GM23338 (cell line): ENCODE data around the gene CPB2. TPM values are rescaled to one million over a fixed set of nuclear protein-coding genes. Genes with fewer than 3 reads are reported as not detected.
A peak's percentile ranks its signal among the peaks of the same experiment; 100 is the strongest.

Experiments used
- ATAC-seq: fragments of 200-7000 bp; cut with Tn5 transposase; 3 replicates; pipeline ENCODE4 v1.9.1; 2020
- DNase-seq: peaks from one replicate; pipeline ENCODE4 v3.0.0-alpha.2; 2015; ENCODE audit warnings: low spot score
- H2AFZ ChIP-seq: fragments of 200-600 bp; sonication (generic); 2 replicates; pipeline ENCODE4 v1.8.0; 2016; ENCODE audit warnings: antibody characterized with exemption, mild to moderate bottlenecking, moderate library complexity
- H3F3A ChIP-seq: fragments of 200-600 bp; sonication (generic); replicated peaks from 2 replicates; pipeline ENCODE4 v1.8.0; 2017; ENCODE audit warnings: antibody characterized with exemption, mixed run types, low read depth
- H3K27ac ChIP-seq: fragments of 200-600 bp; sonication (generic); 2 replicates; pipeline ENCODE4 v1.6.1; 2016; ENCODE audit warnings: low read depth
- H3K27me3 ChIP-seq: fragments of 200-600 bp; sonication (generic); 2 replicates; pipeline ENCODE4 v1.8.0; 2016; ENCODE audit warnings: mild to moderate bottlenecking, mixed run types, moderate library complexity; ENCODE audit not compliant: insufficient read depth
- H3K36me3 ChIP-seq: fragments of 200-600 bp; sonication (generic); 2 replicates; pipeline ENCODE4 v1.8.0; 2016; ENCODE audit warnings: mild to moderate bottlenecking; ENCODE audit not compliant: insufficient read depth
- H3K4me1 ChIP-seq: fragments of 200-600 bp; sonication (generic); 2 replicates; pipeline ENCODE4 v1.8.0; 2016; ENCODE audit warnings: mild to moderate bottlenecking, moderate library complexity; ENCODE audit not compliant: insufficient read depth
- H3K4me2 ChIP-seq: fragments of 200-600 bp; sonication (generic); 2 replicates; pipeline ENCODE4 v1.7.1; 2017; ENCODE audit warnings: mixed run types
- H3K4me3 ChIP-seq: fragments of 200-600 bp; sonication (generic); 2 replicates; pipeline ENCODE4 v1.6.1; 2016; ENCODE audit warnings: mixed run types
- H3K79me2 ChIP-seq: fragments of 200-600 bp; sonication (generic); replicated peaks from 2 replicates; pipeline ENCODE4 v1.8.0; 2017; ENCODE audit warnings: mild to moderate bottlenecking; ENCODE audit not compliant: insufficient read depth
- H3K9me2 ChIP-seq: fragments of 200-600 bp; sonication (generic); 2 replicates; pipeline ENCODE4 v1.8.0; 2017; ENCODE audit not compliant: insufficient read depth
- H4K20me1 ChIP-seq: fragments of 200-600 bp; sonication (generic); replicated peaks from 2 replicates; pipeline ENCODE4 v1.8.0; 2017; ENCODE audit warnings: mild to moderate bottlenecking; ENCODE audit not compliant: insufficient read depth
- H3K27ac Mint-ChIP-seq: 2 replicates; pipeline ENCODE4 v1.8.0; 2020; ENCODE audit warnings: inconsistent platforms, mild to moderate bottlenecking, moderate library complexity, mixed read lengths
- H3K27me3 Mint-ChIP-seq: 3 replicates; pipeline ENCODE4 v1.8.0; 2022; ENCODE audit warnings: low read depth, mild to moderate bottlenecking, moderate library complexity, mixed read lengths, inconsistent platforms; ENCODE audit not compliant: insufficient read depth, poor library complexity
- H3K36me3 Mint-ChIP-seq: 3 replicates; pipeline ENCODE4 v1.8.0; 2021; ENCODE audit warnings: low read depth, mild to moderate bottlenecking, inconsistent platforms, moderate library complexity, mixed read lengths
- H3K4me1 Mint-ChIP-seq: 3 replicates; pipeline ENCODE4 v1.8.0; 2020; ENCODE audit warnings: mild to moderate bottlenecking, inconsistent platforms, mixed read lengths
- H3K4me3 Mint-ChIP-seq: 3 replicates; pipeline ENCODE4 v1.8.0; 2021; ENCODE audit warnings: moderate library complexity, mild to moderate bottlenecking, inconsistent platforms, mixed read lengths
- H3K9me3 Mint-ChIP-seq: 3 replicates; pipeline ENCODE4 v1.8.0; 2020; ENCODE audit warnings: moderate library complexity, mild to moderate bottlenecking, inconsistent platforms, mixed read lengths
- CREB1 ChIP-seq: fragments of 250-450 bp; sonication (Bioruptor Pico); IDR thresholded peaks from 2 replicates; pipeline ENCODE4 v1.5.0; 2020; ENCODE audit warnings: low read depth, mild to moderate bottlenecking, moderate library complexity
- EZH2 ChIP-seq: fragments of 200-600 bp; sonication (generic); IDR thresholded peaks from one replicate; pipeline ENCODE4 v1.8.0; 2017; ENCODE audit warnings: antibody characterized with exemption, mild to moderate bottlenecking, low read depth; ENCODE audit not compliant: unreplicated experiment
- EZH2phosphoT487 ChIP-seq: fragments of 200-600 bp; sonication (generic); IDR thresholded peaks from one replicate; pipeline ENCODE4 v1.8.1; 2018; ENCODE audit warnings: antibody characterized with exemption; ENCODE audit not compliant: unreplicated experiment
- JUNB ChIP-seq: IDR thresholded peaks from one replicate; pipeline ENCODE4 v1.6.1; 2016; ENCODE audit warnings: antibody characterized with exemption; ENCODE audit not compliant: unreplicated experiment
- POLR2AphosphoS5 ChIP-seq: IDR thresholded peaks from 2 replicates; pipeline ENCODE4 v1.6.1; 2016; ENCODE audit warnings: antibody characterized with exemption, low read depth
- REST ChIP-seq: IDR thresholded peaks from one replicate; pipeline ENCODE4 v1.6.1; 2018; ENCODE audit warnings: antibody characterized with exemption; ENCODE audit not compliant: unreplicated experiment
- STAT1 ChIP-seq: IDR thresholded peaks from one replicate; pipeline ENCODE4 v1.6.1; 2016; ENCODE audit warnings: antibody characterized with exemption; ENCODE audit not compliant: unreplicated experiment
- polyA plus RNA-seq: library from polyadenylated mRNA; unstranded; fragments of >200 nt; fragmentation: Nextera tagmentation; extraction: Ambion mirVana; gene quantifications from 2 replicates; pipeline ENCODE4 v1.2.1, GENCODE V29; 2016
- total RNA-seq: library from RNA; depleted of rRNA; stranded (reverse); fragments of >200 nt; shearing (Covaris generic); gene quantifications from 2 replicates; pipeline ENCODE4 v1.2.3, GENCODE V29; 2014
- TF ChIP-seq, protein P1 (sequence below), 2 experiments: fragments of 200-600 bp in 1 of 2; sonication (generic) in 1 of 2; conservative IDR thresholded peaks; 2 replicates each; pipeline versions ENCODE4 v1.5.1 to v1.6.1; 2016 to 2017; ENCODE audit warnings: antibody characterized with exemption in 2 of 2, low read depth in 2 of 2, mild to moderate bottlenecking in 2 of 2, moderate library complexity in 1 of 2
- TF ChIP-seq, protein P2 (sequence below): IDR thresholded peaks from 2 replicates; pipeline ENCODE4 v1.6.1; 2016; ENCODE audit warnings: antibody characterized with exemption

Gene CPB2
- total and polyA plus RNA-seq, 2 experiments from 2014 or later, result 0.47 TPM; not detected in 1

- no peaks in the 10 kb centered on the region for H3K36me3 Mint-ChIP-seq
- no peak overlapping the region for H3K4me3 Mint-ChIP-seq
- no peak for DNase-seq
- H3K27ac Mint-ChIP-seq, result no peak overlapping the region
- no peaks in the 10 kb centered on the region for H3F3A ChIP-seq
- H2AFZ ChIP-seq, result no peak overlapping the region
- H3K9me3 Mint-ChIP-seq, result no peaks in the 10 kb centered on the region
- H3K4me1 ChIP-seq, result no peaks in the 10 kb centered on the region
- H3K4me1 Mint-ChIP-seq, result no peaks in the 10 kb centered on the region
- no peak overlapping the region for H3K4me2 ChIP-seq
- peaks cover 8% of the 10 kb centered on the region; the same call in 1 of the 2 replicates for H3K9me2 ChIP-seq
- no peak for TF ChIP-seq POLR2AphosphoS5
- no peaks in the 10 kb centered on the region for H3K79me2 ChIP-seq
- H3K27me3 ChIP-seq, result no peaks in the 10 kb centered on the region
- no peaks in the 10 kb centered on the region for H4K20me1 ChIP-seq
- H3K27me3 Mint-ChIP-seq, result peaks cover 3% of the 10 kb centered on the region
- no peak overlapping the region for H3K27ac ChIP-seq
- no peak overlapping the region for H3K4me3 ChIP-seq
- no peaks in the 10 kb centered on the region for H3K36me3 ChIP-seq
- no peak for ATAC-seq
Measured at GRCh38 chr13:46094478-46094877, 10.4 kb downstream of the CPB2 start.

DNA sequence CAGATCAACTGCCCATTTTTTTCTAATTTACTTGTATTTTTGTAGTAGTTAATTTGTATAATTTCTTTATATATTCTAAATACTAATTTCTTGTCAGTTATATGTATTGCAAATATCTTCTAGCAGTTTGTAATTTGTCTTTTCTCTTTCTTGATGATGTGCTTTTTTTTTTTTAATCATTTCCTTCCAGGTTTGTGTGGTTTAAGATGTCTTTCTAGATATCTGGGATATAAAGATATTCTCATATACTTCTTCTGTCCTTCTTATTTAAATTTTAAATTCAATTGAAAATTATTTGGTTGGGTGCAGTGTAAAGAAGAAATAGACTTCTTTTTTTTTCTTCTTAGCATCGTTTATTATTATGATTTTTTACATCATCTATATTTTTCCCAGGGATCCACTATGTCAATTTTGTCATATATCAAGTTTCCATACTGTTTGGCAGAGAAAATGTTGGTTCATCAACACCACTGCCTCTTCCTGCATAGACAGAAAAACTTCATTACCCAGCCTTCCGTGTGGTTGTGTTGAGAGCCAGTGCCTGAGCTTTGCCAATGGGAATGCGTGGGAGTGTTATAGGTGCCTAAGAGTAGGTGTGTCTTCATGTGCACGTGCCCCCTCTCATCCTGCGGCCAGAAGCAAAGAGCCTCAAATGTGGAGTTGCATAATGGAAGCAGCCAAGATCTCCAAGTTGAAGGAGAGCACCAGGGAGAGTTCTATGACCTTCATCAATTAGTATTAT, 15.8 kb downstream of the CPB2 start:
- Mint-ChIP-seq H3K9me3 (no peaks in the 10 kb centered on the region), H3K4me3 (no peak overlapping the region), H3K4me1 (no peaks in the 10 kb centered on the region), H3K27ac (no peak overlapping the region), H3K27me3 (no peaks in the 10 kb centered on the region), H3K36me3 (no peaks in the 10 kb centered on the region)
- DNase-seq (peak; percentile 17), ATAC-seq (peak; percentile 74)
- Histone ChIP-seq H3F3A (no peaks in the 10 kb centered on the region), H3K36me3 (no peaks in the 10 kb centered on the region), H3K27me3 (no peaks in the 10 kb centered on the region), H3K79me2 (no peaks in the 10 kb centered on the region), H3K4me2 (no peak overlapping the region), H3K4me1 (no peaks in the 10 kb centered on the region), H3K4me3 (no peak overlapping the region), H2AFZ (no peak overlapping the region), H4K20me1 (no peaks in the 10 kb centered on the region), H3K27ac (no peak overlapping the region), H3K9me2 (peaks cover 6% of the 10 kb centered on the region; the same call in 1 of the 2 replicates)
- TF ChIP-seq, protein P1, sequence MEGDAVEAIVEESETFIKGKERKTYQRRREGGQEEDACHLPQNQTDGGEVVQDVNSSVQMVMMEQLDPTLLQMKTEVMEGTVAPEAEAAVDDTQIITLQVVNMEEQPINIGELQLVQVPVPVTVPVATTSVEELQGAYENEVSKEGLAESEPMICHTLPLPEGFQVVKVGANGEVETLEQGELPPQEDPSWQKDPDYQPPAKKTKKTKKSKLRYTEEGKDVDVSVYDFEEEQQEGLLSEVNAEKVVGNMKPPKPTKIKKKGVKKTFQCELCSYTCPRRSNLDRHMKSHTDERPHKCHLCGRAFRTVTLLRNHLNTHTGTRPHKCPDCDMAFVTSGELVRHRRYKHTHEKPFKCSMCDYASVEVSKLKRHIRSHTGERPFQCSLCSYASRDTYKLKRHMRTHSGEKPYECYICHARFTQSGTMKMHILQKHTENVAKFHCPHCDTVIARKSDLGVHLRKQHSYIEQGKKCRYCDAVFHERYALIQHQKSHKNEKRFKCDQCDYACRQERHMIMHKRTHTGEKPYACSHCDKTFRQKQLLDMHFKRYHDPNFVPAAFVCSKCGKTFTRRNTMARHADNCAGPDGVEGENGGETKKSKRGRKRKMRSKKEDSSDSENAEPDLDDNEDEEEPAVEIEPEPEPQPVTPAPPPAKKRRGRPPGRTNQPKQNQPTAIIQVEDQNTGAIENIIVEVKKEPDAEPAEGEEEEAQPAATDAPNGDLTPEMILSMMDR (conservative IDR thresholded peaks at IDR 0.05; ENCODE audit: low read depth in 2 of 2), result no peak
- TF ChIP-seq CREB1 (no peak), EZH2 (no peak), JUNB (no peak), STAT1 (no peak), POLR2AphosphoS5 (no peak), REST (no peak), EZH2phosphoT487 (no peak)
- TF ChIP-seq, protein P2, sequence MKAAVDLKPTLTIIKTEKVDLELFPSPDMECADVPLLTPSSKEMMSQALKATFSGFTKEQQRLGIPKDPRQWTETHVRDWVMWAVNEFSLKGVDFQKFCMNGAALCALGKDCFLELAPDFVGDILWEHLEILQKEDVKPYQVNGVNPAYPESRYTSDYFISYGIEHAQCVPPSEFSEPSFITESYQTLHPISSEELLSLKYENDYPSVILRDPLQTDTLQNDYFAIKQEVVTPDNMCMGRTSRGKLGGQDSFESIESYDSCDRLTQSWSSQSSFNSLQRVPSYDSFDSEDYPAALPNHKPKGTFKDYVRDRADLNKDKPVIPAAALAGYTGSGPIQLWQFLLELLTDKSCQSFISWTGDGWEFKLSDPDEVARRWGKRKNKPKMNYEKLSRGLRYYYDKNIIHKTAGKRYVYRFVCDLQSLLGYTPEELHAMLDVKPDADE, result no peak
